ENCODE results near the gene NEK6. TPM values are rescaled to one million over a fixed set of nuclear protein-coding genes. Genes with fewer than 3 reads are reported as not detected.

Gene NEK6
- total RNA-seq, 1 experiment from 2014 or later: 21.1 TPM

GRCh38 chr9:124389146-124389939, 131.6 kb downstream of the NEK6 start:
- ATAC-seq: no peak
- no peaks in the 10 kb centered on the region for H3F3A ChIP-seq (ENCODE audit: low read length, unreplicated experiment)
- intact Hi-C loops (cut with micrococcal nuclease): no loop called here
- ChIA-PET POLR2A (ENCODE audit: unreplicated experiment) (no interaction called here), CTCF (no interaction called here)
- peaks cover 45% of the 10 kb centered on the region for H3K4me1 ChIP-seq (ENCODE audit: insufficient read depth, low read length)
- no TSS peak for BruUV-seq (replicated peaks)
- H3K27ac ChIP-seq (ENCODE audit: low read length): no peak overlapping the region
- no peak for DNase-seq
- TF ChIP-seq EZH2 (IDR thresholded peaks at IDR 0.05; ENCODE audit: low read length, unreplicated experiment) (no peak), EZH2phosphoT487 (IDR thresholded peaks at IDR 0.05; ENCODE audit: borderline replicate concordance, low read length) (no peak), CTCF (conservative IDR thresholded peaks at IDR 0.05; ENCODE audit: low read depth, low read length) (no peak)
- no peak overlapping the region for H3K9ac ChIP-seq (ENCODE audit: low read length)
- no peak overlapping the region for H2AFZ ChIP-seq (ENCODE audit: low read length)
- no peaks in the 10 kb centered on the region for H3K9me3 ChIP-seq (ENCODE audit: low read length)
- H3K27me3 ChIP-seq (ENCODE audit: low read length): no peaks in the 10 kb centered on the region
- peaks cover 19% of the 10 kb centered on the region; the same call in 1 of the 2 replicates for H3K36me3 ChIP-seq (ENCODE audit: low read depth, low read length)
- H3K9me2 ChIP-seq (replicated peaks; ENCODE audit: low read length): no peaks in the 10 kb centered on the region
- H4K20me1 ChIP-seq (ENCODE audit: low read length): peaks cover 72% of the 10 kb centered on the region
- no peak overlapping the region for H3K4me2 ChIP-seq (ENCODE audit: low read length)
- no peak overlapping the region for H3K4me3 ChIP-seq (ENCODE audit: low read length)
- H3K79me2 ChIP-seq (ENCODE audit: low read length): peaks cover 90% of the 10 kb centered on the region

DNA sequence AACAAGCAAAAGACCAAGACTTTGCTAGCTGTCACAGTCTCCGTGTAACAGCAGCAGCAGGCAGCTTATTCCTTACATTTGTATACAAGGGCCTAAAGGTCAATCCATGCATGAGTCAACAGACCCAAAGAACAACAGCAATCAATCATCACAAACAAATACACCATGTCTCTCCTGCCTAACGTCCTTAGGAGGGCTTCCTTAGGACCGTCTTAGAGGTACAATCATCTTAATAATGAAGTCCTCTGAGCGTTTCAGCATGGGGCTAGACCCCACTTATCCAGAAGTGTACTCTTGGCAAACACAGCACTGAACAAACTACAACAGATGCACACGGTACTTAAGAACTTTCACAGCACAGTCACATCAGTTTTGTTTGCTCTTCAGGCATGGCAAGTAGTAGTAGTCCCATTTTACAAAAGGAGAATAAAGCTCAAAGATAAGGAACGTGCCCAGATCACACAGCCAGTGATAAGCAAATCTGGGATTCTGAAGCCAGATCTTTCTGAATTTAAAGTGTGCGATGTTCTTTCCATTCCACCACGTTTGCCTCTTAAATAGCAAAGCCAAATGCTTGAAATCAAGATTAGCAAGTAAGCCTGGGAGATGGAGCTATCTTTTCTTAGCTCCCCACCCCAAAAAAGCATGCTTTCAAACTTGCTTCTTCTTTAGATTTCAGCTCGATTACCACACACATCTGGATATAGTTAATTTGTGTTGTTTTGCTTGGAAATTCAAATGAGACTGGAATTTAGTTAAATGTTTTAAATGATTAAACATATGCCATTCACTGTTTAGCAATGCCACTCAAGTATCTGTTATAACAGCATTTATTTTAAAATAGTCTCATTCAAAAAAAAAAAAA, 133.3 kb downstream of the NEK6 start:
- H3K9me3 ChIP-seq (ENCODE audit: low read length): no peaks in the 10 kb centered on the region
- peak overlapping the region; percentile 36 for H3K27ac ChIP-seq (ENCODE audit: low read length)
- peak; percentile 9; the same call in 1 of the 2 replicates for ATAC-seq
- H3K9me2 ChIP-seq (replicated peaks; ENCODE audit: low read length): no peaks in the 10 kb centered on the region
- peaks cover 69% of the 10 kb centered on the region for H4K20me1 ChIP-seq (ENCODE audit: low read length)
- CTCF ChIA-PET: no interaction called here
- H3K9ac ChIP-seq (ENCODE audit: low read length): no peak overlapping the region
- POLR2A ChIA-PET (ENCODE audit: unreplicated experiment): interaction anchor here (0.5 kb wide), 1 partner anchor 16 kb away, joined by 3 read pairs; no protein-coding TSS in a partner anchor
- BruUV-seq (replicated peaks): no TSS peak
- peaks cover 47% of the 10 kb centered on the region for H3K4me1 ChIP-seq (ENCODE audit: insufficient read depth, low read length)
- peaks cover 15% of the 10 kb centered on the region; the same call in 1 of the 2 replicates for H3K36me3 ChIP-seq (ENCODE audit: low read depth, low read length)
- peaks cover 90% of the 10 kb centered on the region for H3K79me2 ChIP-seq (ENCODE audit: low read length)
- intact Hi-C loops (cut with micrococcal nuclease): loop anchor here (10.0 kb wide), 1 partner anchor 266 kb away; no protein-coding TSS in a partner anchor
- TF ChIP-seq EZH2phosphoT487 (IDR thresholded peaks at IDR 0.05; ENCODE audit: borderline replicate concordance, low read length): no peak
- TF ChIP-seq CTCF (conservative IDR thresholded peaks at IDR 0.05; ENCODE audit: low read depth, low read length): no peak
- no peak for TF ChIP-seq EZH2 (IDR thresholded peaks at IDR 0.05; ENCODE audit: low read length, unreplicated experiment)
- DNase-seq: peak; percentile 49
- H3K27me3 ChIP-seq (ENCODE audit: low read length): no peaks in the 10 kb centered on the region
- H3K4me2 ChIP-seq (ENCODE audit: low read length): peak overlapping the region; percentile 58
- no peak overlapping the region for H2AFZ ChIP-seq (ENCODE audit: low read length)
- H3K4me3 ChIP-seq (ENCODE audit: low read length): no peak overlapping the region
- H3F3A ChIP-seq (ENCODE audit: low read length, unreplicated experiment): no peaks in the 10 kb centered on the region
